Upper lobe of right lung (tissue), 1 donor: Measurements from ENCODE around the gene NR2F6. TPM values are rescaled to one million over a fixed set of nuclear protein-coding genes. Genes with fewer than 3 reads are reported as not detected.

ENCODE experiments used
- ATAC-seq: fragments of 200-7000 bp; cut with Tn5 transposase; one replicate; pipeline ENCODE4 v1.9.1; 2020; ENCODE audit warnings: mild to moderate bottlenecking, moderate library complexity
- DNase-seq: peaks from one replicate; pipeline ENCODE4 v3.0.0-alpha.2; 2020
- H3K27ac ChIP-seq: fragments of 200-600 bp; one replicate; pipeline ENCODE4 v1.8.0; 2022
- H3K27me3 ChIP-seq: fragments of 200-600 bp; one replicate; pipeline ENCODE4 v1.8.0; 2022; ENCODE audit warnings: mild to moderate bottlenecking
- H3K36me3 ChIP-seq: fragments of 200-600 bp; one replicate; pipeline ENCODE4 v1.8.0; 2022
- H3K4me1 ChIP-seq: fragments of 200-600 bp; one replicate; pipeline ENCODE4 v1.8.0; 2022
- H3K4me3 ChIP-seq: fragments of 200-600 bp; one replicate; pipeline ENCODE4 v1.8.0; 2022; ENCODE audit warnings: mild to moderate bottlenecking
- H3K9me3 ChIP-seq: fragments of 200-600 bp; one replicate; pipeline ENCODE4 v1.8.0; 2022
- CTCF ChIP-seq: fragments of 200-600 bp; IDR thresholded peaks from one replicate; pipeline ENCODE4 v1.8.0; 2022; ENCODE audit warnings: antibody characterized with exemption
- intact Hi-C: fragments of 100-400 bp; cut with DNase I; formaldehyde crosslinking; loops from one replicate; pipeline ENCODE4 v1.11.0; 2022
- total RNA-seq: library from RNA; stranded (reverse); fragmentation: NEBNext Ultra II Directional; extraction: Animal tissue kit (Norgen Biotek cat#: 25700); gene quantifications from one replicate; pipeline ENCODE4 v1.2.1, GENCODE V29; 2021
- donor health status: DM: no; HTN: yes; CAD: no; lungs with severe emphysema.

The NR2F6 gene
- total RNA-seq, 1 donor from 2014 or later, result 41.7 TPM

GRCh38 chr19:17209126-17210036 is 36.3 kb downstream of the NR2F6 start:
- Histone ChIP-seq H3K27me3 (no peaks in the 10 kb centered on the region), H3K4me1 (peaks cover 1% of the 10 kb centered on the region), H3K4me3 (no peak overlapping the region), H3K9me3 (no peaks in the 10 kb centered on the region), H3K36me3 (peaks cover 49% of the 10 kb centered on the region), H3K27ac (no peak overlapping the region)
- TF ChIP-seq CTCF, result no peak
- intact Hi-C loops, result no loop called here
- ATAC-seq, result peak; percentile 37
- no peak for DNase-seq

- peaks cover 65% of the 10 kb centered on the region for H3K36me3 ChIP-seq
- H3K4me1 ChIP-seq, result no peaks in the 10 kb centered on the region
- no peaks in the 10 kb centered on the region for H3K27me3 ChIP-seq
- no peak for DNase-seq
- H3K4me3 ChIP-seq, result no peak overlapping the region
- ATAC-seq, result no peak
- no peaks in the 10 kb centered on the region for H3K9me3 ChIP-seq
- intact Hi-C loops, result no loop called here
- H3K27ac ChIP-seq, result no peak overlapping the region
- TF ChIP-seq CTCF, result no peak
Observed at GRCh38 chr19:17206736-17207581, 38.8 kb downstream of the NR2F6 start.

- DNase-seq, result peak; percentile 86
- Histone ChIP-seq H3K9me3 (no peaks in the 10 kb centered on the region), H3K36me3 (peaks cover 66% of the 10 kb centered on the region), H3K4me1 (no peaks in the 10 kb centered on the region), H3K4me3 (no peak overlapping the region), H3K27ac (no peak overlapping the region), H3K27me3 (no peaks in the 10 kb centered on the region)
- TF ChIP-seq CTCF, result peak; percentile 63
- peak; percentile 84 for ATAC-seq
- intact Hi-C loops, result loop anchor here (2.0 kb wide), 1 partner anchor 77 kb away; no protein-coding TSS in a partner anchor
Observed at GRCh38 chr19:17205237-17206140, 40.2 kb downstream of the NR2F6 start.

DNA sequence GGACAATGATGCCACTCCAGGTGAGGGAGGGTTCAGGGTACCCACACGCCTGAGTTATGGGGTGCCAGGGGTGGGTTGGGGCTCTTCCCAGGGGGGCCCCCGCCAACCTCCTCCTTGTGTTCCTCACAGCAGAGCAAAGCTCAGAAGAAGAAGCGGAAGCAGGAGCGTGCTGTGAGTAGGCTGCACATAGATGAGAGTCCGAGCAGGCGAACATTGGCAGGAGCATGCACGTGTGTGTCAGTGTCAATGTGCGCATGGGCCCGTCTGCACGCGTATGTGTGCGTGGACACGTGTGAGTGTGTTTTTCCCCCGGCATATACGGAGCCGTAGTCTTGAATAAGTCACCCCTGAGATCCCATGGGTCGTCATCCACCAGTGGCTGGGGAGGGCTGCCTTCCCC is 43.0 kb downstream of the NR2F6 start:
- no peaks in the 10 kb centered on the region for H3K9me3 ChIP-seq
- H3K27me3 ChIP-seq, result no peaks in the 10 kb centered on the region
- peaks cover 85% of the 10 kb centered on the region for H3K36me3 ChIP-seq
- ATAC-seq, result no peak
- no peaks in the 10 kb centered on the region for H3K4me1 ChIP-seq
- intact Hi-C loops, result no loop called here
- H3K27ac ChIP-seq, result no peak overlapping the region
- no peak for TF ChIP-seq CTCF
- no peak for DNase-seq
- H3K4me3 ChIP-seq, result no peak overlapping the region

GRCh38 chr19:17202249-17202648 is 43.5 kb downstream of the NR2F6 start:
- Histone ChIP-seq H3K27ac (no peak overlapping the region), H3K9me3 (no peaks in the 10 kb centered on the region), H3K27me3 (no peaks in the 10 kb centered on the region), H3K36me3 (peaks cover 81% of the 10 kb centered on the region), H3K4me3 (no peak overlapping the region), H3K4me1 (no peaks in the 10 kb centered on the region)
- peak; percentile 14 for ATAC-seq
- intact Hi-C loops, result no loop called here
- TF ChIP-seq CTCF, result no peak
- DNase-seq, result no peak
